Thoracic aorta (tissue), 2 donors: ENCODE results near the gene LRRC8A. TPM values are rescaled to one million over a fixed set of nuclear protein-coding genes. Genes with fewer than 3 reads are reported as not detected.
"Not testable (repeated sequence)": the region's sequence is repeated elsewhere in the genome, so short reads cannot be mapped to it uniquely, and the experiment has no call there.

Source experiments
- ATAC-seq: fragments of 150-250 bp; one replicate; pipeline ENCODE4 v1.8.0; 2017; ENCODE audit warnings: low read depth; ENCODE audit not compliant: insufficient number of reproducible peaks, low FRiP score
- DNase-seq: peaks from one replicate; pipeline ENCODE4 v3.0.0-alpha.2; 2020; ENCODE audit warnings: low spot score
- H3K27ac ChIP-seq, 2 donors: fragments of 200-600 bp; sonication (generic); 1 replicate in 1 of 2; 2 replicates in 1 of 2; pipeline ENCODE4 v1.5.1; 2016; ENCODE audit warnings: mild to moderate bottlenecking in 2 of 2, moderate library complexity in 2 of 2
- H3K27me3 ChIP-seq: fragments of 200-600 bp; sonication (generic); replicated peaks from 2 replicates; pipeline ENCODE4 v1.6.0; 2016; ENCODE audit warnings: mild to moderate bottlenecking; ENCODE audit not compliant: insufficient read depth
- H3K36me3 ChIP-seq: fragments of 200-600 bp; sonication (generic); one replicate; pipeline ENCODE4 v1.5.1; 2016
- H3K4me1 ChIP-seq, 2 donors: fragments of 200-600 bp; sonication (generic); 1 replicate in 1 of 2; 2 replicates in 1 of 2; pipeline versions ENCODE4 v1.5.1 to v1.6.0; 2016; ENCODE audit warnings: low read depth in 2 of 2, mild to moderate bottlenecking in 1 of 2; ENCODE audit not compliant: control insufficient read depth in 1 of 2
- H3K4me3 ChIP-seq: fragments of 200-600 bp; sonication (generic); 2 replicates; pipeline ENCODE4 v1.5.1; 2016; ENCODE audit warnings: mild to moderate bottlenecking
- H3K9me3 ChIP-seq: fragments of 200-600 bp; sonication (generic); 2 replicates; pipeline ENCODE4 v1.5.1; 2016
- CTCF ChIP-seq: fragments of 200-600 bp; sonication (generic); IDR thresholded peaks from one replicate; pipeline ENCODE4 v1.5.1; 2019; ENCODE audit warnings: antibody characterized with exemption
- total RNA-seq, 2 donors: library from RNA; depleted of rRNA; stranded (reverse); fragments of >200 nt; gene quantifications; one replicate each; pipeline versions ENCODE4 v1.1.0 to v1.2.3, GENCODE V29; 2016

The LRRC8A gene
- total RNA-seq, 2 donors from 2014 or later: 125 to 161 TPM

DNA sequence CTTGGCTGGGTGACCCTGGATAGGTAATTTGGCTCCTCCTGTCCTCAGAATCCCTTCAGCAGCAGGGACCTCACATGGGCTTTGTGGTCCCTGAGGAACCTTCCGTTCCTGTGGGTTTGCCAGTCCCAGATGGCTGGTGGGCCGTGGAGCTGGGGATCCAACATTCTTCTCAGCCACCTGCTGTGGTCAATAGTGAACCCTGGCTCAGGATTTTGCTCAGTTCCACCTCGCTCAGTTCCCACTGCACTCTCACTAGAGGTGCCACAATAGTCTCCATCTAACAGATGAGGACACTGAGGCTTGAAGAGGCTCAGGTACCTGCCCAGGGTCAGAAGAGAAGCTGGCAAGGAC lies 35.3 kb upstream of the LRRC8A start:
- H3K4me1 ChIP-seq: no peaks in the 10 kb centered on the region
- no peaks in the 10 kb centered on the region for H3K27me3 ChIP-seq
- no peak for TF ChIP-seq CTCF
- H3K4me3 ChIP-seq: no peak overlapping the region
- no peaks in the 10 kb centered on the region for H3K36me3 ChIP-seq
- H3K9me3 ChIP-seq: no peaks in the 10 kb centered on the region
- DNase-seq (no peak), ATAC-seq (no peak)
- H3K27ac ChIP-seq: no peak overlapping the region

DNA sequence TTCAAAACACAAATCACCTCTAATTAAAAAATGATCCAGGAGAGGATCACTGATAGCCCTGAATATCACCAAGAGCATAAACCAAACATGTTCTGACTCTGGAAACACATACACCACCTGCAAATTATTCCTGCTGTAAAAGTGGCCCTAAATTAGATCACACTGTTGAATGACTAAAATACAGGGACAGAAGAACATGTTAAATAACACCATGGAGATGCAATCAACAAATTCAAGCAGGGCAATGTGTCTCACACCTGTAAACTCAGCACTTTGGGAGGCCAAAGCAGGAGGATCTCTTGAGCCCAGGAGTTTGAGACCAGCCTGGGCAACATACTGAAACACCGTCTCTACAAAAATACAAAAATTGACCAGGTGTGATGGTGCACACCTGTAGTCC lies 34.1 kb upstream of the LRRC8A start:
- Histone ChIP-seq H3K27me3 (no peaks in the 10 kb centered on the region), H3K27ac (no peak overlapping the region), H3K4me3 (no peak overlapping the region), H3K36me3 (no peaks in the 10 kb centered on the region), H3K9me3 (no peaks in the 10 kb centered on the region), H3K4me1 (no peaks in the 10 kb centered on the region)
- TF ChIP-seq CTCF: no peak
- DNase-seq (no peak), ATAC-seq (no peak)

DNA sequence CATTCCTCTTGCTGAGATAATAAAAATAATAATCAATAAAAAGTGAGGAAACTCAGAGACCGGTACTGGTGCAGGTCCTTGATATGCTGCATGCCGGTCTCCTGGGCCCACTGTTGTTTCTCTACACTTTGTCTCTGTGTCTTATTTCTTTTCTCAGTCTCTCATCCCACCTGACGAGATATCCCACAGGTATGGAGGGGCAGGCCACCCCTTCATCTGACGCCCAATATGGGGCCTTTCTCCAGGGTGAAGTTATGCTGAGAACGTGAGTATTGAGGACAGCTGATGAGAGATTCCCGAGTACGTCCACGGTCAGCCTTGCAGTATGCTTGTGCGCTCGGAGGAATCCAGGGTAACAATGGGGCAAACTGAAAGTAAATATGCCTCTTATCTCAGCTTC lies 30.9 kb upstream of the LRRC8A start:
- not testable (repeated sequence) for H3K27ac ChIP-seq, H3K4me3 ChIP-seq, H3K9me3 ChIP-seq, H3K27me3 ChIP-seq, DNase-seq, H3K4me1 ChIP-seq, ATAC-seq, H3K36me3 ChIP-seq

DNA sequence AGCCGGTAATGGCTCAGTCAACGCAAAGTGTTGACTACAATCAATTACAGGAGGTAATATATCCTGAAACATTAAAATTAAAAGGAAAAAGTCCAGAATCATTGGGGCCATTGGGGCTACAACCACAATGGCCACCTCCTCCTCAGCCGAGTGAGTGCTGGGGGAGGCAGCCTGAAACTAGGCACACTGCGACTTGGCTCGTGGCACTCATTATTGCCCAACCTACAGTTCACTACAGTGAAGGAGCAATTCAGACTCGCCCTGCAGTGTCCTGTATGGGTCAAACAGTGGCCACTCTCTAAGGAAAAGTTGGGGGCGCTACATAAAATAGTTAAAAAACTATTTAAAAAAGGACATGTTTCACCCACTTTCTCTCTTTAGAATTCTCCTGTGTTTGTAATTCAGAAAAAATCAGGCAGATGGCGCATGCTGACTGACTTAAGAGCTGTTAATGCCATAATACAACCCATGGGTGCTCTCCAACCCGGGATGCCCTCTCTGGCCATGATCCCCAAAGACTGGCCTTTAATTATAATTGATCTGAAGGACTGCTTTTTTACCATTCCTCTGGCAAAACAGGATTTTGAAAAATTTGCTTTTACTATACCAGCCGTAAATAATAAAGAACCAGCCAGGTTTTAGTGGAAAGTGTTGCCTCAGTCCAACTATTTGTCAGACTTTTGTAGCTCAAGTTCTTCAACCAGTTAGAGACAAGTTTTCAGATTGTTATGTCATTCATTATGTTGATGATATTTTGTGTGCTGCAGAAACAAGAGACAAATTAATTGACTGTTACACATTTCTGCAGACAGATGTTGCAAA lies 29.9 kb upstream of the LRRC8A start:
- not testable (repeated sequence) for H3K27ac ChIP-seq, H3K27me3 ChIP-seq, H3K9me3 ChIP-seq, H3K4me3 ChIP-seq, H3K4me1 ChIP-seq, ATAC-seq, H3K36me3 ChIP-seq, DNase-seq
- peak; percentile 70 for TF ChIP-seq CTCF

- not testable (repeated sequence) for H3K27me3 ChIP-seq, H3K4me1 ChIP-seq, H3K4me3 ChIP-seq, ATAC-seq, H3K36me3 ChIP-seq, H3K27ac ChIP-seq, H3K9me3 ChIP-seq, DNase-seq
Observed at GRCh38 chr9:128852646-128853045, 29.3 kb upstream of the LRRC8A start.

DNA sequence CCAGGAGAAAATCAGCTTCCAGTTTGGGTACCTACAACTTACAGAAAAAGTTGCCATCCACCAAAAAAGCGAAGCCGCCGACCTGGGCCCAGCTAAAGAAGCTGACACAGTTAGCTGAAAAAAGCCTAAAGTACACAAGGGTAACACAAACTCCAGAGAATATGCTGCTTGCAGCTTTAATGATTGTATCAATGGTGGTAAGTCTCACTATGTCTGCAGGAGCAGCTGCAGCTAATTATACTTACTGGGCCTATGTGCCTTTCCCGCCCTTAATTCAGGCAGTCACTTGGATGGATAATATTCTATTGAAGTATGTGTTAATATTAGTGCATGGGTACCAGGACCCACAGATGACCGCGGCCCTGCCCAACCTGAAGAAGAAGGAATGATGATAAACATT lies 27.5 kb upstream of the LRRC8A start:
- ATAC-seq, H3K4me3 ChIP-seq: not testable (repeated sequence)

GRCh38 chr9:128858476-128858875 lies 23.5 kb upstream of the LRRC8A start:
- H3K36me3 ChIP-seq, H3K4me3 ChIP-seq, ATAC-seq: not testable (repeated sequence)

More for the DNA sequence above, 27.5 kb upstream of the LRRC8A start:
- not testable (repeated sequence) for H3K4me1 ChIP-seq, H3K36me3 ChIP-seq, DNase-seq, H3K27me3 ChIP-seq, H3K9me3 ChIP-seq, H3K27ac ChIP-seq

More at GRCh38 chr9:128858476-128858875, 23.5 kb upstream of the LRRC8A start:
- DNase-seq, H3K9me3 ChIP-seq, H3K27me3 ChIP-seq, H3K27ac ChIP-seq: not testable (repeated sequence)
- H3K4me1 ChIP-seq: peaks cover 9 to 20% of the 10 kb centered on the region in 2 donors
